ENCODE results near the gene SUPT3H.

GRCh38 chr6:45416700-45417099 is 39.0 kb upstream of the SUPT3H start:
- TF ChIP-seq CTCF (IDR thresholded peaks at IDR 0.05; ENCODE audit: low read depth, low read length) (no peak), MAX (IDR thresholded peaks at IDR 0.05; ENCODE audit: low read depth, low read length) (no peak), POLR2A (IDR thresholded peaks at IDR 0.05; ENCODE audit: extremely low read depth, insufficient read length) (no peak), MYC (IDR thresholded peaks at IDR 0.05; ENCODE audit: low read depth, low read length) (no peak)
